HepG2 (cell line): ENCODE data around the gene STK40. TPM values are rescaled to one million over a fixed set of nuclear protein-coding genes. Genes with fewer than 3 reads are reported as not detected.
A peak's percentile ranks its signal among the peaks of the same experiment; 100 is the strongest.

Source experiments
- CHD2 ChIP-seq: IDR thresholded peaks from 2 replicates; pipeline ENCODE4 v1.6.1; 2011; ENCODE audit warnings: low read depth, low read length, improper control_type of control experiment
- DDIT3 ChIP-seq: sonication (generic); formaldehyde crosslinking; IDR thresholded peaks from 2 replicates; pipeline ENCODE4 v1.4.0; 2020; ENCODE audit warnings: mild to moderate bottlenecking, missing genetic modification reagents
- FOSL2 ChIP-seq: sonication (generic); formaldehyde crosslinking; IDR thresholded peaks from 2 replicates; pipeline ENCODE4 v1.4.0; 2020; ENCODE audit warnings: missing genetic modification reagents
- FOXP1 ChIP-seq, 2 experiments: fragments of 450-650 bp in 1 of 2; IDR thresholded peaks; 2 replicates each; pipeline ENCODE4 v1.6.1; 2017 to 2018; ENCODE audit warnings: antibody characterized with exemption in 1 of 2
- GLI4 ChIP-seq: sonication (generic); formaldehyde crosslinking; IDR thresholded peaks from 2 replicates; pipeline ENCODE4 v1.5.1; 2020; ENCODE audit warnings: missing genetic modification reagents, mild to moderate bottlenecking, moderate library complexity, borderline replicate concordance
- HMG20B ChIP-seq: conservative IDR thresholded peaks from 2 replicates; pipeline ENCODE4 v1.6.1; 2016; ENCODE audit warnings: missing genetic modification reagents, missing compliant biosample characterization
- JARID2 ChIP-seq: sonication (generic); formaldehyde crosslinking; IDR thresholded peaks from 2 replicates; pipeline ENCODE4 v1.8.1; 2023; ENCODE audit warnings: missing genetic modification reagents, inconsistent platforms; ENCODE audit not compliant: insufficient replicate concordance
- KAT8 ChIP-seq: IDR thresholded peaks from 2 replicates; pipeline ENCODE4 v1.6.1; 2016; ENCODE audit warnings: missing genetic modification reagents, missing compliant biosample characterization
- KLF9 ChIP-seq: IDR thresholded peaks from 2 replicates; pipeline ENCODE4 v1.6.1; 2016; ENCODE audit warnings: low read depth
- MTF2 ChIP-seq: sonication (generic); formaldehyde crosslinking; IDR thresholded peaks from 2 replicates; pipeline ENCODE4 v1.5.0; 2020; ENCODE audit warnings: missing genetic modification reagents, borderline replicate concordance
- MXD3 ChIP-seq: IDR thresholded peaks from 2 replicates; pipeline ENCODE4 v1.6.1; 2016; ENCODE audit warnings: mild to moderate bottlenecking, missing biosample characterization, missing genetic modification reagents
- NFIC ChIP-seq: IDR thresholded peaks from 2 replicates; pipeline ENCODE4 v1.6.1; 2012; ENCODE audit warnings: mild to moderate bottlenecking, low read length, inconsistent platforms
- TAF1 ChIP-seq: sonication (generic); formaldehyde crosslinking; IDR thresholded peaks from 2 replicates; pipeline ENCODE4 v1.4.0; 2020; ENCODE audit warnings: missing genetic modification reagents
- ZNF484 ChIP-seq: sonication (generic); formaldehyde crosslinking; IDR thresholded peaks from 2 replicates; pipeline ENCODE4 v1.5.1; 2020; ENCODE audit warnings: mild to moderate bottlenecking, low read depth, missing genetic modification reagents, borderline replicate concordance
- ZNF501 ChIP-seq: sonication (generic); formaldehyde crosslinking; IDR thresholded peaks from 2 replicates; pipeline ENCODE4 v1.5.1; 2020; ENCODE audit warnings: mild to moderate bottlenecking, moderate library complexity, missing genetic modification reagents
- ZNF580 ChIP-seq: IDR thresholded peaks from 2 replicates; pipeline ENCODE4 v1.6.1; 2016; ENCODE audit warnings: low read depth, borderline replicate concordance
- ZNF891 ChIP-seq: sonication (generic); formaldehyde crosslinking; IDR thresholded peaks from 2 replicates; pipeline ENCODE4 v1.5.0; 2020; ENCODE audit warnings: mild to moderate bottlenecking, missing genetic modification reagents
- polyA plus RNA-seq, 8 experiments: library from polyadenylated mRNA; depleted of rRNA in 3 of 8; stranded (reverse) in 7 of 8; unstranded in 1 of 8; fragments of >200 nt; fragmentation: Illumina TruSeq in 4 of 8; extraction: Trizol in 4 of 8; gene quantifications; 2 replicates each; pipeline versions ENCODE4 v1.2.1 to v1.2.3, GENCODE V29; 2011 to 2016; ENCODE audit warnings: low read depth in 4 of 8, missing spikeins in 1 of 8, mixed read lengths in 1 of 8; ENCODE audit not compliant: insufficient read depth in 1 of 8
- total RNA-seq, 5 experiments: library from RNA; depleted of rRNA; stranded (reverse); fragments of >200 nt; fragmentation: Illumina TruSeq; extraction: Trizol; gene quantifications; 2 replicates each; pipeline ENCODE4 v1.2.3, GENCODE V29; 2016; ENCODE audit warnings: low read depth in 1 of 5
- TF ChIP-seq, protein P1 (sequence below): sonication (generic); formaldehyde crosslinking; IDR thresholded peaks from one replicate; pipeline ENCODE4 v1.5.1; 2020; ENCODE audit warnings: mild to moderate bottlenecking, missing genetic modification reagents; ENCODE audit errors: not compliant biosample characterization
- TF ChIP-seq, protein P2 (sequence below): IDR thresholded peaks from 2 replicates; pipeline ENCODE4 v1.6.1; 2016; ENCODE audit warnings: missing compliant biosample characterization, missing genetic modification reagents, borderline replicate concordance

Gene STK40
- total and polyA plus RNA-seq, 2 of the 13 experiments (the other 11 are each of a cell fraction or from before 2014, with no cell fraction given), result 33.8 to 35.1 TPM

DNA sequence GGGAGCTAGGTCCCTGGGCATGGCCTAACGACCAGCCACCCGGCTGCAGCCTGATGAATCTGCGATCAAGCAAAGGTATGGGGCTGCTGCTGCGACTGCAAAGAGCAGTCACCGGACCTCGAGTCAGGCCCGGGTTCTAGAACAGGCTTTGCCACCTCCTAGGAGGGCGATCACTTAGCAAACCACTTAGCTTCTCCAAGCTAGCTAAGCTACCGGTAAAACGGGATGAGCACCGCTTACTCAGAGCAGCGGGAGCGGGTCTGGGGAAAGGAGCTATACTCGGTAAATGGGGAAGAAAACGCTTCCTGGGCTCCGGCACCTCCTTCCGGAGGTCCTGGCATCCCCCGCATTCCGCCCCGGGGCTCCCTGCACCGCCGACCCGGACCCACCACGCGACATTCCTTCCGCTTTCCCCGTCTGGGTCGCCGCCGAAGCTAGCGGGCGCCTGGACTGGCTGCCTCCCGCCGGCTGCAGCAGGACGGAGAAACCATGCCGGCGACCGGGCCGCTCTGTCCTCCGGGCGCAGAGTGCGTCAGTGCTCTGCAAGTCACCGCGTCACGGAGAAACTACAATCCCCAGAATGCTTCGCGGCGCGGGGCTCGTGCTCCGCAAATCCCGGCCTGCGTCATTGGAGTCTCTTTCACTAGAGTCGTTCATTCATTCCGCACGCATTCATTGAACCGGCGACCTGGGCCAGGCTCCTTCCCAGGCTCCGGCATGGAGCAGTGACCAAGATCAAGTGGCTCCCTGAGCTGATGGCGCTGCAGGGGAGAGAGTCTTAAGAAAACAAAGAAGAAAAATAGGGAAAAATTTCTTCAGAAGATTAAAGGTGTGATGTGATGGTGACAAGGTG, 11.9 kb upstream of the STK40 start, which contains the start of gene LSM10 (continued):
- TF ChIP-seq, protein P1, sequence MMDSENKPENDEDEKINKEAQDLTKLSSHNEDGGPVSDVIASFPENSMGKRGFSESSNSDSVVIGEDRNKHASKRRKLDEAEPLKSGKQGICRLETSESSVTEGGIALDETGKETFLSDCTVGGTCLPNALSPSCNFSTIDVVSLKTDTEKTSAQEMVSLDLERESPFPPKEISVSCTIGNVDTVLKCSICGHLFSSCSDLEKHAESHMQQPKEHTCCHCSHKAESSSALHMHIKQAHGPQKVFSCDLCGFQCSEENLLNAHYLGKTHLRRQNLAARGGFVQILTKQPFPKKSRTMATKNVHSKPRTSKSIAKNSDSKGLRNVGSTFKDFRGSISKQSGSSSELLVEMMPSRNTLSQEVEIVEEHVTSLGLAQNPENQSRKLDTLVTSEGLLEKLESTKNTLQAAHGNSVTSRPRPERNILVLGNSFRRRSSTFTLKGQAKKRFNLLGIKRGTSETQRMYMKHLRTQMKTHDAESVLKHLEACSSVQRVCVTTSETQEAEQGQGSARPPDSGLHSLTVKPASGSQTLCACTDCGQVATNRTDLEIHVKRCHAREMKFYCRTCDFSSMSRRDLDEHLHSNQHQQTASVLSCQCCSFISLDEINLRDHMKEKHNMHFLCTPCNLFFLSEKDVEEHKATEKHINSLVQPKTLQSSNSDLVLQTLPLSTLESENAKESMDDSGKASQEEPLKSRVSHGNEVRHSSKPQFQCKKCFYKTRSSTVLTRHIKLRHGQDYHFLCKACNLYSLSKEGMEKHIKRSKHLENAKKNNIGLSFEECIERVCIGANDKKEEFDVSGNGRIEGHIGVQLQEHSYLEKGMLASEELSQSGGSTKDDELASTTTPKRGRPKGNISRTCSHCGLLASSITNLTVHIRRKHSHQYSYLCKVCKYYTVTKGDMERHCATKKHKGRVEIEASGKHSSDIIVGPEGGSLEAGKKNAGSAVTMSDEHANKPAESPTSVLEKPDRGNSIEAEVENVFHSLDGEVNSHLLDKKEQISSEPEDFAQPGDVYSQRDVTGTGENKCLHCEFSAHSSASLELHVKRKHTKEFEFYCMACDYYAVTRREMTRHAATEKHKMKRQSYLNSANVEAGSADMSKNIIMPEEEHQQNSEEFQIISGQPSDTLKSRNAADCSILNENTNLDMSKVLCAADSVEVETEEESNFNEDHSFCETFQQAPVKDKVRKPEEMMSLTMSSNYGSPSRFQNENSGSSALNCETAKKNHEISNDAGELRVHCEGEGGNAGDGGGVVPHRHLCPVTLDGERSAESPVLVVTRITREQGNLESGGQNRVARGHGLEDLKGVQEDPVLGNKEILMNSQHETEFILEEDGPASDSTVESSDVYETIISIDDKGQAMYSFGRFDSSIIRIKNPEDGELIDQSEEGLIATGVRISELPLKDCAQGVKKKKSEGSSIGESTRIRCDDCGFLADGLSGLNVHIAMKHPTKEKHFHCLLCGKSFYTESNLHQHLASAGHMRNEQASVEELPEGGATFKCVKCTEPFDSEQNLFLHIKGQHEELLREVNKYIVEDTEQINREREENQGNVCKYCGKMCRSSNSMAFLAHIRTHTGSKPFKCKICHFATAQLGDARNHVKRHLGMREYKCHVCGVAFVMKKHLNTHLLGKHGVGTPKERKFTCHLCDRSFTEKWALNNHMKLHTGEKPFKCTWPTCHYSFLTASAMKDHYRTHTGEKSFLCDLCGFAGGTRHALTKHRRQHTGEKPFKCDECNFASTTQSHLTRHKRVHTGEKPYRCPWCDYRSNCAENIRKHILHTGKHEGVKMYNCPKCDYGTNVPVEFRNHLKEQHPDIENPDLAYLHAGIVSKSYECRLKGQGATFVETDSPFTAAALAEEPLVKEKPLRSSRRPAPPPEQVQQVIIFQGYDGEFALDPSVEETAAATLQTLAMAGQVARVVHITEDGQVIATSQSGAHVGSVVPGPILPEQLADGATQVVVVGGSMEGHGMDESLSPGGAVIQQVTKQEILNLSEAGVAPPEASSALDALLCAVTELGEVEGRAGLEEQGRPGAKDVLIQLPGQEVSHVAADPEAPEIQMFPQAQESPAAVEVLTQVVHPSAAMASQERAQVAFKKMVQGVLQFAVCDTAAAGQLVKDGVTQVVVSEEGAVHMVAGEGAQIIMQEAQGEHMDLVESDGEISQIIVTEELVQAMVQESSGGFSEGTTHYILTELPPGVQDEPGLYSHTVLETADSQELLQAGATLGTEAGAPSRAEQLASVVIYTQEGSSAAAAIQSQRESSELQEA (CRISPR knock-in tag), result peak; percentile 24
- TF ChIP-seq NFIC, result no peak
- peak; percentile 70; the same call in 1 of the 2 replicates for TF ChIP-seq CHD2
- no peak; the same call in 1 of the 2 replicates for TF ChIP-seq ZNF580 (CRISPR knock-in tag)
- peak; percentile 72 for TF ChIP-seq FOSL2
- no peak; the same call in 1 of the 2 replicates for TF ChIP-seq ZNF891
- TF ChIP-seq MTF2 (CRISPR knock-in tag), result no peak
- TF ChIP-seq FOXP1 (IDR thresholded peaks at IDR 0.05), result no peak
- 0 out of 2 replicates have a peak, but pooled peaks have one; percentile 20 for TF ChIP-seq FOXP1 (CRISPR knock-in tag; IDR thresholded peaks at IDR 0.05)
- no peak for TF ChIP-seq DDIT3 (CRISPR knock-in tag)
- peak; percentile 43; the same call in 1 of the 2 replicates for TF ChIP-seq GLI4 (CRISPR knock-in tag)
- TF ChIP-seq, protein P2, sequence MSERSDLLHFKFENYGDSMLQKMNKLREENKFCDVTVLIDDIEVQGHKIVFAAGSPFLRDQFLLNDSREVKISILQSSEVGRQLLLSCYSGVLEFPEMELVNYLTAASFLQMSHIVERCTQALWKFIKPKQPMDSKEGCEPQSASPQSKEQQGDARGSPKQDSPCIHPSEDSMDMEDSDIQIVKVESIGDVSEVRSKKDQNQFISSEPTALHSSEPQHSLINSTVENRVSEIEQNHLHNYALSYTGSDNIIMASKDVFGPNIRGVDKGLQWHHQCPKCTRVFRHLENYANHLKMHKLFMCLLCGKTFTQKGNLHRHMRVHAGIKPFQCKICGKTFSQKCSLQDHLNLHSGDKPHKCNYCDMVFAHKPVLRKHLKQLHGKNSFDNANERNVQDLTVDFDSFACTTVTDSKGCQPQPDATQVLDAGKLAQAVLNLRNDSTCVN (CRISPR knock-in tag), result peak; percentile 43; the same call in 1 of the 2 replicates
- no peak; the same call in 1 of the 2 replicates for TF ChIP-seq HMG20B (CRISPR knock-in tag)
- TF ChIP-seq ZNF501 (CRISPR knock-in tag), result peak; percentile 86
- TF ChIP-seq ZNF484 (CRISPR knock-in tag), result no peak
- TF ChIP-seq KAT8 (CRISPR knock-in tag), result peak; percentile 82
- no peak for TF ChIP-seq KLF9 (CRISPR knock-in tag)
- TF ChIP-seq JARID2 (CRISPR knock-in tag), result no peak
- peak; percentile 94 for TF ChIP-seq TAF1
- TF ChIP-seq MXD3, result peak; percentile 83; the same call in 1 of the 2 replicates
